ENCODE results near the gene DNAJC12.

DNA sequence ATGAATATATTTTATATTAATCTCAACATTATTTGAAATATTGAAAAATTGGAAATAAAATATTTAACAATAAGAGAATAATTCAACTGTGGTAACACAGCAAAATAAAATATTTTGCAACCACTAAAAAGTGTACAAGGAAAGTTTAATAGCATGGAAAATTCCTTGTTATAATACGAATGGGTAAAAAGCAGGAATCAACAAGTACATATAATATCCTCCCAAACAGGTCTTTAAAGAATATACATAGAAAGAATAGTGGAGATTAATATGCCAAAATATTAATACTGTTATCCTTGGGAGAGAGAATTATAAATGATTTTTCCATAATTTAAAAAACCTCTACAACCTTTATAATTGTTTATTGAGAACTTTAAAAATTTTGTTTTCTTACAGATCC lies 1.0 kb downstream of the DNAJC12 start:
- TF ChIP-seq CTCF (IDR thresholded peaks at IDR 0.05; ENCODE audit: low read length) (no peak), EZH2 (optimal IDR thresholded peaks at IDR 0.05; ENCODE audit: low read depth, low read length) (no peak), EZH2phosphoT487 (IDR thresholded peaks at IDR 0.05; ENCODE audit: low read length) (no peak)
